Stimulated activated CD8-positive, alpha-beta memory T cell treated with anti-CD3 and anti-CD28 coated beads, Interleukin-2, amount 100 ng/mL, for 1 hour (primary cell): ENCODE results near the gene AQP11.
"Not testable (repeated sequence)": the region's sequence is repeated elsewhere in the genome, so short reads cannot be mapped to it uniquely, and the experiment has no call there.

Source experiments
- DNase-seq, 2 donors: peaks; one replicate each; pipeline ENCODE4 v3.0.0-alpha.2; 2020; ENCODE audit warnings: low read depth in 2 of 2

Gene AQP11

GRCh38 chr11:77592727-77593126, 3.0 kb downstream of the AQP11 start:
- no peak for DNase-seq

GRCh38 chr11:77593883-77594282, 4.1 kb downstream of the AQP11 start:
- no peak for DNase-seq

GRCh38 chr11:77596626-77597025, 6.9 kb downstream of the AQP11 start:
- DNase-seq, result no peak

- DNase-seq, result no peak
Observed at GRCh38 chr11:77598195-77598594, 8.4 kb downstream of the AQP11 start.

GRCh38 chr11:77602381-77603088, 12.8 kb downstream of the AQP11 start:
- DNase-seq, result no peak

GRCh38 chr11:77604281-77604680, 14.5 kb downstream of the AQP11 start:
- no peak for DNase-seq

- no peak for DNase-seq
Observed at GRCh38 chr11:77609234-77609633, 19.5 kb downstream of the AQP11 start.

- no peak for DNase-seq
Observed at GRCh38 chr11:77611921-77612320, 22.2 kb downstream of the AQP11 start.

- no peak for DNase-seq
Observed at GRCh38 chr11:77617892-77618291, 28.1 kb downstream of the AQP11 start.

- no peak for DNase-seq
Observed at GRCh38 chr11:77619576-77620198, 29.9 kb downstream of the AQP11 start.

GRCh38 chr11:77630157-77630710, 40.5 kb downstream of the AQP11 start:
- DNase-seq, result no peak

- not testable (repeated sequence) for DNase-seq
Observed at GRCh38 chr11:77633926-77634325, 44.2 kb downstream of the AQP11 start.

GRCh38 chr11:77636731-77637344, 47.1 kb downstream of the AQP11 start:
- no peak for DNase-seq

GRCh38 chr11:77637345-77638165, 47.8 kb downstream of the AQP11 start, which contains the start of gene CLNS1A:
Gene CLNS1A, minus strand, starts transcription at chr11:77637794. Its CDS starts 80 bp downstream, at chr11:77637714.
- DNase-seq, result peak; percentile 58 to 61

GRCh38 chr11:77642228-77642627, 52.5 kb downstream of the AQP11 start:
- DNase-seq, result no peak

GRCh38 chr11:77644887-77645286, 55.1 kb downstream of the AQP11 start:
- no peak for DNase-seq

GRCh38 chr11:77647654-77648305, 58.0 kb downstream of the AQP11 start:
- no peak for DNase-seq

- DNase-seq, result no peak
Observed at GRCh38 chr11:77650123-77650522, 60.4 kb downstream of the AQP11 start.

- no peak for DNase-seq
Observed at GRCh38 chr11:77654770-77655434, 65.1 kb downstream of the AQP11 start.

GRCh38 chr11:77656362-77656761, 66.6 kb downstream of the AQP11 start:
- DNase-seq, result no peak
